A673 (cell line): ENCODE results near the gene TNRC6C. TPM values are rescaled to one million over a fixed set of nuclear protein-coding genes. Genes with fewer than 3 reads are reported as not detected.

Experiments used
- BruUV-seq: library from RNA; stranded (reverse); fragments of 400-500 nt; replicated peaks from 2 replicates; lab custom pipeline; 2021; lab: Mats Ljungman, UMichigan
- CTCF ChIA-PET: fragments of 300-600 bp; sonication (Branson Sonifier 250); formaldehyde crosslinking; loops from one replicate; lab custom pipeline; 2022; ENCODE audit warnings: antibody characterized with exemption; lab: Charles Lee
- POLR2A ChIA-PET: fragments of 300-600 bp; sonication (Branson Sonifier 250); formaldehyde crosslinking; loops from one replicate; lab custom pipeline; 2022; ENCODE audit warnings: antibody characterized with exemption; ENCODE audit not compliant: low non-redundant PET; lab: Charles Lee
- DNase-seq: peaks from one replicate; pipeline ENCODE4 v3.0.0-alpha.2; 2015; ENCODE audit warnings: low spot score
- H3K27ac ChIP-seq: fragments of 200-600 bp; sonication (generic); 2 replicates; pipeline ENCODE4 v1.5.1; 2016; ENCODE audit warnings: mixed run types, low read depth, mild to moderate bottlenecking, mixed read lengths, antibody characterized with exemption, low read length; ENCODE audit not compliant: poor library complexity, severe bottlenecking
- H3K27me3 ChIP-seq: fragments of 200-600 bp; sonication (generic); replicated peaks from 2 replicates; pipeline ENCODE4 v1.6.1; 2017; ENCODE audit warnings: mixed run types, low read depth, mild to moderate bottlenecking, mixed read lengths, antibody characterized with exemption, low read length; ENCODE audit not compliant: insufficient read depth, poor library complexity
- H3K36me3 ChIP-seq: fragments of 200-600 bp; sonication (generic); 2 replicates; pipeline ENCODE4 v1.6.1; 2016; ENCODE audit warnings: mixed run types, mild to moderate bottlenecking, mixed read lengths, antibody characterized with exemption, low read length; ENCODE audit not compliant: insufficient read depth, poor library complexity, severe bottlenecking
- H3K4me1 ChIP-seq: fragments of 200-600 bp; sonication (generic); 2 replicates; pipeline ENCODE4 v1.6.1; 2017; ENCODE audit warnings: mixed run types, mild to moderate bottlenecking, mixed read lengths, antibody characterized with exemption, low read length; ENCODE audit not compliant: insufficient read depth, poor library complexity, severe bottlenecking
- H3K4me3 ChIP-seq: fragments of 200-600 bp; sonication (generic); 2 replicates; pipeline ENCODE4 v1.5.1; 2016; ENCODE audit warnings: low read depth, mixed run types, mild to moderate bottlenecking, mixed read lengths, low read length; ENCODE audit not compliant: poor library complexity, severe bottlenecking
- H3K9me3 ChIP-seq: fragments of 200-600 bp; sonication (generic); 2 replicates; pipeline ENCODE4 v1.6.1; 2016; ENCODE audit warnings: mixed run types, low read depth, mild to moderate bottlenecking, mixed read lengths, antibody characterized with exemption, low read length; ENCODE audit not compliant: poor library complexity, severe bottlenecking
- CTCF ChIP-seq: fragments of 300-800, 200-600 bp; sonication (generic); conservative IDR thresholded peaks from 2 replicates; pipeline ENCODE4 v1.5.1; 2017; ENCODE audit warnings: low read depth, mild to moderate bottlenecking, antibody characterized with exemption, low read length, moderate library complexity, mixed read lengths
- EZH2 ChIP-seq: fragments of 200-600 bp; sonication (generic); IDR thresholded peaks from 2 replicates; pipeline ENCODE4 v1.6.1; 2017; ENCODE audit warnings: borderline replicate concordance, low read depth, mild to moderate bottlenecking, mixed read lengths, antibody characterized with exemption, low read length; ENCODE audit not compliant: poor library complexity, severe bottlenecking
- intact Hi-C: fragments of 100-400 bp; cut with micrococcal nuclease; formaldehyde crosslinking; loops from one replicate; pipeline ENCODE4 v1.10.0; 2022; ENCODE audit not compliant: unreplicated experiment
- total RNA-seq: library from RNA; stranded (reverse); gene quantifications from 2 replicates; pipeline ENCODE4 v1.2.3, GENCODE V29; 2021

The TNRC6C gene
- total RNA-seq, 1 experiment from 2014 or later, result 26.7 TPM

- ChIA-PET POLR2A (no interaction called here), CTCF (no interaction called here)
These were observed 189.9 kb downstream of the TNRC6C start for GRCh38 chr17:78148286-78149016.

GRCh38 chr17:78151514-78152008, 193.1 kb downstream of the TNRC6C start:
- no peaks in the 10 kb centered on the region for H3K27me3 ChIP-seq
- no TSS peak for BruUV-seq
- no peak for TF ChIP-seq CTCF
- intact Hi-C loops, result no loop called here
- no peak overlapping the region for H3K4me3 ChIP-seq
- POLR2A ChIA-PET, result no interaction called here
- H3K4me1 ChIP-seq, result peaks cover 5% of the 10 kb centered on the region
- CTCF ChIA-PET, result interaction anchor here (0.7 kb wide), 1 partner anchor 132 kb away, joined by 7 read pairs; no protein-coding TSS in a partner anchor
- H3K27ac ChIP-seq, result no peak overlapping the region
- no peaks in the 10 kb centered on the region for H3K36me3 ChIP-seq
- H3K9me3 ChIP-seq, result no peaks in the 10 kb centered on the region
- no peak for DNase-seq

More at GRCh38 chr17:78148286-78149016, 189.9 kb downstream of the TNRC6C start:
- Histone ChIP-seq H3K27me3 (no peaks in the 10 kb centered on the region), H3K9me3 (no peaks in the 10 kb centered on the region), H3K4me1 (peaks cover 5% of the 10 kb centered on the region), H3K4me3 (no peak overlapping the region), H3K27ac (no peak overlapping the region), H3K36me3 (no peaks in the 10 kb centered on the region)
- no TSS peak for BruUV-seq
- no peak for DNase-seq
- TF ChIP-seq EZH2, result no peak
- no peak for TF ChIP-seq CTCF
- intact Hi-C loops, result no loop called here

- H3K27ac ChIP-seq, result no peak overlapping the region
- POLR2A ChIA-PET, result no interaction called here
- intact Hi-C loops, result no loop called here
- TF ChIP-seq EZH2 (no peak), CTCF (no peak)
- no peak overlapping the region for H3K4me3 ChIP-seq
- no peak for DNase-seq
- BruUV-seq, result no TSS peak
- no peaks in the 10 kb centered on the region for H3K36me3 ChIP-seq
- H3K4me1 ChIP-seq, result peaks cover 5% of the 10 kb centered on the region
- CTCF ChIA-PET, result no interaction called here
- H3K9me3 ChIP-seq, result no peaks in the 10 kb centered on the region
- H3K27me3 ChIP-seq, result no peaks in the 10 kb centered on the region
These were observed 196.7 kb downstream of the TNRC6C start for GRCh38 chr17:78154903-78155811.

Other genes with a start within 250 kb of the TNRC6C start
- gene TMC6, start 170.1 kb downstream of the TNRC6C start, total RNA-seq, result 21.2 and 22.9 TPM in 2 replicates
- 0.32 and 1.0 TPM in 2 replicates for gene TMC8, start 172.1 kb downstream of the TNRC6C start, total RNA-seq
- not detected in 2 replicates for gene C17orf99, start 187.7 kb downstream of the TNRC6C start, total RNA-seq
- gene SYNGR2, start 209.9 kb downstream of the TNRC6C start, total RNA-seq, result 55.3 and 59.7 TPM in 2 replicates
- gene TK1, start 228.3 kb downstream of the TNRC6C start, total RNA-seq, result 133 and 136 TPM in 2 replicates
- gene AFMID, start 228.7 kb downstream of the TNRC6C start, total RNA-seq, result 64.1 and 65.0 TPM in 2 replicates